ENCODE measurements around the gene ETS1. TPM values are rescaled to one million over a fixed set of nuclear protein-coding genes. Genes with fewer than 3 reads are reported as not detected.

The ETS1 gene
- total RNA-seq, 1 donor from 2014 or later = 24.6 TPM

- DNase-seq (ENCODE audit: low spot score) = no peak
These were observed 16.7 kb downstream of the ETS1 start for GRCh38 chr11:128570632-128571031.

- no peak for DNase-seq (ENCODE audit: low spot score)
These were observed 18.1 kb downstream of the ETS1 start for GRCh38 chr11:128569291-128569690.

- DNase-seq (ENCODE audit: low spot score) = no peak
These were observed 19.1 kb downstream of the ETS1 start for GRCh38 chr11:128568166-128568778.

- DNase-seq (ENCODE audit: low spot score) = no peak
These were observed 20.2 kb downstream of the ETS1 start for GRCh38 chr11:128567130-128567529.

- no peak for DNase-seq (ENCODE audit: low spot score)
These were observed 21.5 kb downstream of the ETS1 start for GRCh38 chr11:128565881-128566280.

- no peak for DNase-seq (ENCODE audit: low spot score)
These were observed 22.6 kb downstream of the ETS1 start for GRCh38 chr11:128564642-128565245.

- no peak for DNase-seq (ENCODE audit: low spot score)
These were observed 23.3 kb downstream of the ETS1 start for GRCh38 chr11:128563942-128564641.

GRCh38 chr11:128563308-128563707, 24.1 kb downstream of the ETS1 start:
- no peak for DNase-seq (ENCODE audit: low spot score)

GRCh38 chr11:128559496-128560103, 27.8 kb downstream of the ETS1 start:
- no peak for DNase-seq (ENCODE audit: low spot score)

GRCh38 chr11:128555606-128556005, 31.8 kb downstream of the ETS1 start:
- no peak for DNase-seq (ENCODE audit: low spot score)

- DNase-seq (ENCODE audit: low spot score) = peak; percentile 97
These were observed 33.5 kb downstream of the ETS1 start for GRCh38 chr11:128553662-128554362.

- DNase-seq (ENCODE audit: low spot score) = peak; percentile 48
These were observed 34.3 kb downstream of the ETS1 start for GRCh38 chr11:128552783-128553661.

GRCh38 chr11:128551611-128552335, 35.6 kb downstream of the ETS1 start:
- no peak for DNase-seq (ENCODE audit: low spot score)

GRCh38 chr11:128551058-128551457, 36.3 kb downstream of the ETS1 start:
- no peak for DNase-seq (ENCODE audit: low spot score)

- DNase-seq (ENCODE audit: low spot score) = no peak
These were observed 37.0 kb downstream of the ETS1 start for GRCh38 chr11:128550261-128550821.

- no peak for DNase-seq (ENCODE audit: low spot score)
These were observed 38.0 kb downstream of the ETS1 start for GRCh38 chr11:128549256-128549944.

- DNase-seq (ENCODE audit: low spot score) = peak; percentile 69
These were observed 38.6 kb downstream of the ETS1 start for GRCh38 chr11:128548649-128549255.

- DNase-seq (ENCODE audit: low spot score) = no peak
These were observed 39.3 kb downstream of the ETS1 start for GRCh38 chr11:128547946-128548648.
